Measurements from ENCODE around the gene ADCY9. TPM values are rescaled to one million over a fixed set of nuclear protein-coding genes. Genes with fewer than 3 reads are reported as not detected.
"Not testable (repeated sequence)": the region's sequence is repeated elsewhere in the genome, so short reads cannot be mapped to it uniquely, and the experiment has no call there.

Gene ADCY9
- total RNA-seq, 2 donors from 2014 or later, result 7.2 to 58.3 TPM

- no peaks in the 10 kb centered on the region for H3K9me3 ChIP-seq
- H3K36me3 ChIP-seq, result no peaks in the 10 kb centered on the region
- H3K27me3 ChIP-seq (replicated peaks; ENCODE audit: insufficient read depth), result no peaks in the 10 kb centered on the region
- TF ChIP-seq POLR2AphosphoS5 (IDR thresholded peaks at IDR 0.05), result no peak
- TF ChIP-seq POLR2A (IDR thresholded peaks at IDR 0.05), result no peak
- no peak for TF ChIP-seq CTCF (IDR thresholded peaks at IDR 0.05)
- DNase-seq (ENCODE audit: low spot score), result no peak
- WGBS, result 92% methylated on average over 8 of the region's 8 CpGs
- H3K4me3 ChIP-seq, result no peak overlapping the region
- no peak overlapping the region for H3K27ac ChIP-seq
- intact Hi-C loops (cut with DNase I), result loop anchor here (5.0 to 10.0 kb wide), 2 partner anchors 44 to 69 kb away; partner anchors contain the start of gene ADCY9
- no peaks in the 10 kb centered on the region for H3K4me1 ChIP-seq (replicated peaks)
Observed at GRCh38 chr16:4046221-4046620, 70.0 kb downstream of the ADCY9 start.

- H3K36me3 ChIP-seq; H3K27ac ChIP-seq; H3K4me3 ChIP-seq; H3K4me1 ChIP-seq (replicated peaks); DNase-seq (ENCODE audit: low spot score); H3K9me3 ChIP-seq; H3K27me3 ChIP-seq (replicated peaks; ENCODE audit: insufficient read depth): not testable (repeated sequence)
- 94% methylated on average over 6 of the region's 6 CpGs for WGBS
- intact Hi-C loops (cut with DNase I), result loop anchor here (5.0 to 10.0 kb wide), 2 partner anchors 43 to 69 kb away; partner anchors contain the start of gene ADCY9
Observed at GRCh38 chr16:4045561-4045960, 70.7 kb downstream of the ADCY9 start.

GRCh38 chr16:4042581-4042980 is 73.7 kb downstream of the ADCY9 start:
- WGBS, result 57% methylated on average over 11 of the region's 11 CpGs
- TF ChIP-seq POLR2AphosphoS5 (IDR thresholded peaks at IDR 0.05), result peak; percentile 62
- no peak for TF ChIP-seq CTCF (IDR thresholded peaks at IDR 0.05)
- peak; percentile 28 for DNase-seq (ENCODE audit: low spot score)
- Histone ChIP-seq H3K27me3 (replicated peaks; ENCODE audit: insufficient read depth) (no peaks in the 10 kb centered on the region), H3K4me1 (replicated peaks) (no peaks in the 10 kb centered on the region), H3K9me3 (no peaks in the 10 kb centered on the region), H3K36me3 (no peaks in the 10 kb centered on the region), H3K27ac (no peak overlapping the region), H3K4me3 (no peak overlapping the region)
- intact Hi-C loops (cut with DNase I), result loop anchor here (10.0 kb wide), 1 partner anchor 72 kb away; the partner anchor contains the start of gene ADCY9

- intact Hi-C loops (cut with DNase I), result no loop called here
- Histone ChIP-seq H3K36me3 (no peaks in the 10 kb centered on the region), H3K27me3 (replicated peaks; ENCODE audit: insufficient read depth) (no peaks in the 10 kb centered on the region), H3K4me1 (replicated peaks) (no peaks in the 10 kb centered on the region), H3K9me3 (no peaks in the 10 kb centered on the region), H3K4me3 (no peak overlapping the region), H3K27ac (no peak overlapping the region)
- 97% methylated on average over 7 of the region's 7 CpGs for WGBS
- DNase-seq (ENCODE audit: low spot score), result no peak
- TF ChIP-seq POLR2A (IDR thresholded peaks at IDR 0.05), result no peak
- TF ChIP-seq CTCF (IDR thresholded peaks at IDR 0.05), result no peak
- TF ChIP-seq POLR2AphosphoS5 (IDR thresholded peaks at IDR 0.05), result no peak
Observed at GRCh38 chr16:4038448-4038847, 77.8 kb downstream of the ADCY9 start.

- H3K36me3 ChIP-seq; H3K9me3 ChIP-seq; H3K4me1 ChIP-seq (replicated peaks); H3K27me3 ChIP-seq (replicated peaks; ENCODE audit: insufficient read depth); H3K27ac ChIP-seq; intact Hi-C loops (cut with DNase I); H3K4me3 ChIP-seq; DNase-seq (ENCODE audit: low spot score): not testable (repeated sequence)
- WGBS, result 89% methylated on average over 3 of the region's 3 CpGs
Observed at GRCh38 chr16:4036952-4037351, 79.3 kb downstream of the ADCY9 start.

GRCh38 chr16:4034963-4035362 is 81.3 kb downstream of the ADCY9 start:
- Histone ChIP-seq H3K4me1 (replicated peaks) (no peaks in the 10 kb centered on the region), H3K27ac (no peak overlapping the region), H3K9me3 (no peaks in the 10 kb centered on the region), H3K27me3 (replicated peaks; ENCODE audit: insufficient read depth) (no peaks in the 10 kb centered on the region), H3K36me3 (no peaks in the 10 kb centered on the region), H3K4me3 (no peak overlapping the region)
- TF ChIP-seq POLR2AphosphoS5 (IDR thresholded peaks at IDR 0.05) (no peak), POLR2A (IDR thresholded peaks at IDR 0.05) (no peak), CTCF (IDR thresholded peaks at IDR 0.05) (no peak)
- intact Hi-C loops (cut with DNase I), result no loop called here
- DNase-seq (ENCODE audit: low spot score), result no peak
- WGBS, result 95% methylated on average over 4 of the region's 4 CpGs
